Measurements from ENCODE around the gene SLFN11. TPM values are rescaled to one million over a fixed set of nuclear protein-coding genes. Genes with fewer than 3 reads are reported as not detected.

SLFN11 gene
- total RNA-seq, 1 experiment from 2014 or later: 16.5 TPM

DNA sequence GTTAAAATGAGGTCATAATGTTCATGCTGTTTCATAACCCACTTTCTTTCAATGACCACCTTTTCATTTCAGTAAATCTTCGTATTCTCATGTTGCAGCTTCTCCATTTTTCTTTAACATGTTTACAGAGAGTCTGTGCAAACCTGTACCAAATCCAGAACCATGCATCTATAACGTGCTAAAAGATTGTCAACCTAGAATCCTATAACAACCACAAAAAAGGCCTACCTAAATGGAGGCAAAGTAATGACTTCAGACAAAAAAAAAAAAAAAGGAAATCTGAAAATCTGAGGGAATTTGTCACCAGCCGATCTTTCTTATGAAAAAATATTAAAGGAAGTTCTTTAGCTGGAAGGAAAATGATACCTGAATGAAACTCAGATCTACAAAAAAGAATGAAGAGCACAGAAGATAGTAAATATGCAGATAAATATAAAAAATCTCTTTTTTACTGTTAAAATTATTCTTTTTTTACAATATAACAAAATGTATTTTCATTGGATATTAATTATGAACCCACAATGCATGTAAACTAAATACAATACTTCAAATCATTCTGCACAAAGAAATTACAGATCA, 1.4 kb upstream of the SLFN11 start:
- Histone ChIP-seq H3K27ac (peak overlapping the region; percentile 68; the same call in 1 of the 2 replicates), H3K27me3 (no peaks in the 10 kb centered on the region; the same call in none of the 2 replicates), H3K4me3 (peak overlapping the region; percentile 61), H3K36me3 (no peaks in the 10 kb centered on the region), H3K9me3 (replicated peaks) (peaks cover 5% of the 10 kb centered on the region), H3K4me1 (no peaks in the 10 kb centered on the region)
- no peak for DNase-seq

- peak overlapping the region; percentile 68 for H3K27ac ChIP-seq
- H3K9me3 ChIP-seq (replicated peaks): peaks cover 7% of the 10 kb centered on the region
- H3K4me1 ChIP-seq: no peaks in the 10 kb centered on the region
These were observed 754 bp upstream of the SLFN11 start for GRCh38 chr17:35373984-35374765.

GRCh38 chr17:35372846-35373533, 431 bp downstream of the SLFN11 start:
- Histone ChIP-seq H3K27ac (peak overlapping the region; percentile 68), H3K4me3 (peak overlapping the region; percentile 61), H3K4me1 (no peaks in the 10 kb centered on the region), H3K36me3 (no peaks in the 10 kb centered on the region), H3K27me3 (no peaks in the 10 kb centered on the region; the same call in none of the 2 replicates), H3K9me3 (replicated peaks) (peaks cover 7% of the 10 kb centered on the region)
- DNase-seq: peak; percentile 11 to 29

More at GRCh38 chr17:35373984-35374765, 754 bp upstream of the SLFN11 start:
- Histone ChIP-seq H3K36me3 (no peaks in the 10 kb centered on the region), H3K27me3 (no peaks in the 10 kb centered on the region; the same call in none of the 2 replicates), H3K4me3 (peak overlapping the region; percentile 61)
- DNase-seq: peak; percentile 38 to 52

DNA sequence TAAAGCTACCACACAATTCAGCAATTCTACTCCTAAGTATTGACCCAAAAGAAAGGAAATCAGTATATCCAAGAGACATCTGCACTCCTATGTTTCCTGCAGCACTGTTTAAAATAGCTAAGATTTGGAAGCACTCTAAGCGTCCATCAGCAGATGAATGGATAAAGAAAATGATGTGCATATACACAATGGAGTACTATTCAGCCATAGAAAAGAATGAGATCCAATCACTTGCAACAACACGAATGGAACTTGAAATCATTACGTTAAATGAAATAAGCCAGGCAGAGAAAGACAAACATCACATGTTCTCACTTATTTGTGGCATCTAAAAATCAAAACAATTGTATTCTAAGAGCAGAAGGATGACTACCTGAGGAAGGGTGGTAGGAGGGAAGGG, 1.5 kb downstream of the SLFN11 start:
- Histone ChIP-seq H3K9me3 (replicated peaks) (peaks cover 7% of the 10 kb centered on the region), H3K4me1 (no peaks in the 10 kb centered on the region), H3K27me3 (no peaks in the 10 kb centered on the region; the same call in none of the 2 replicates), H3K4me3 (no peak overlapping the region), H3K27ac (no peak overlapping the region), H3K36me3 (no peaks in the 10 kb centered on the region)
- no peak for DNase-seq

- Histone ChIP-seq H3K27ac (no peak overlapping the region), H3K27me3 (no peaks in the 10 kb centered on the region; the same call in 1 of the 2 replicates), H3K4me1 (no peaks in the 10 kb centered on the region), H3K36me3 (no peaks in the 10 kb centered on the region), H3K4me3 (no peak overlapping the region), H3K9me3 (replicated peaks) (peaks cover 7% of the 10 kb centered on the region)
- no peak for DNase-seq
These were observed 5.2 kb downstream of the SLFN11 start for GRCh38 chr17:35368081-35368830.

- no peaks in the 10 kb centered on the region; the same call in none of the 2 replicates for H3K36me3 ChIP-seq
- H3K4me3 ChIP-seq: no peak overlapping the region
- H3K27me3 ChIP-seq: no peaks in the 10 kb centered on the region; the same call in 1 of the 2 replicates
- no peaks in the 10 kb centered on the region for H3K4me1 ChIP-seq
- DNase-seq: no peak
- no peak overlapping the region for H3K27ac ChIP-seq
- no peaks in the 10 kb centered on the region for H3K9me3 ChIP-seq (replicated peaks)
These were observed 12.4 kb downstream of the SLFN11 start for GRCh38 chr17:35361027-35361426.

GRCh38 chr17:35359398-35359797, 14.0 kb downstream of the SLFN11 start:
- H3K36me3 ChIP-seq: no peaks in the 10 kb centered on the region; the same call in none of the 2 replicates
- peak in 1 of 2 experiments; percentile 26 for DNase-seq
- H3K4me1 ChIP-seq: no peaks in the 10 kb centered on the region
- no peaks in the 10 kb centered on the region for H3K9me3 ChIP-seq (replicated peaks)
- peaks cover 3% of the 10 kb centered on the region; the same call in 1 of the 2 replicates for H3K27me3 ChIP-seq
- no peak overlapping the region for H3K27ac ChIP-seq
- no peak overlapping the region for H3K4me3 ChIP-seq

DNA sequence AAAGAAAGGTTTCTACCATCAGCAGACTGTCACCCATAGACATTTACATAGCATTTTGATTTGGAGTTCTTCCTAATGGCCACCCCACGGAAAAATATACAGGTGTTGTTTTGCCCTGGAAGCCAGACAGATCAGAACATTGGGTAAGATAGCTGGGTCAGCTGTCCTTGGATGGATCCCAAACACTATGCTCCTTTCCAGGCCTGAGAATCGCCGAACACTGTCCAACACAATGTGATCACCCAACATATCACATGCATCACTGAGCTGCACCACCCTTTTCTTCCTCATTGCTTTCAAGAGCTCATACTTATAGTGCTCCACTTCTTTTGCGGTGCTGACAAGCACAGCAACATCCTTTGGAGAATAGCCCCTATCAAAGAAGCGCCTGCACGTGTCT, 21.1 kb downstream of the SLFN11 start:
- Histone ChIP-seq H3K27me3 (peaks cover 7% of the 10 kb centered on the region; the same call in 1 of the 2 replicates), H3K4me1 (no peaks in the 10 kb centered on the region), H3K4me3 (no peak overlapping the region), H3K36me3 (no peaks in the 10 kb centered on the region; the same call in 1 of the 2 replicates), H3K9me3 (replicated peaks) (no peaks in the 10 kb centered on the region), H3K27ac (no peak overlapping the region)
- DNase-seq: no peak

DNA sequence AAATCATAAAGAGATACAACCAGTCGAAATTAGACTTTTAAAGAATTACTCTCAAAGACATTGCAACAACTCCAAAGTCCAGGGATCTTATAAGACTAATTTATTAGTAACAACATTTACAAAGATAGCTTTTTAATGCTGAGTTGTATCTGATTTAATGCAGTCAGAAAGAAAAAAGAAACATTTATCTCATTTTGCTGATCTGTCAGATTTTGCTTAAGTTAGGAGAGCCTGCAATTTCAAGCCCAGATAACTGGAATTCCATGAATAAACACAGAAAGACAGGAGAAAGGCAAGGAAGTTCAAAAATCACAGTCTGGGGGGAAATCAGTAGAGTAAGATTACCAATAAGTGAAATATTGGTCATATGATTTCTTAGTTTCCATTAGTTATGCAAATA, 22.9 kb downstream of the SLFN11 start:
- Histone ChIP-seq H3K4me3 (no peak overlapping the region), H3K4me1 (no peaks in the 10 kb centered on the region), H3K36me3 (no peaks in the 10 kb centered on the region), H3K27ac (no peak overlapping the region), H3K9me3 (replicated peaks) (no peaks in the 10 kb centered on the region), H3K27me3 (peaks cover 7% of the 10 kb centered on the region; the same call in 1 of the 2 replicates)
- DNase-seq: no peak

- Histone ChIP-seq H3K27ac (no peak overlapping the region), H3K36me3 (no peaks in the 10 kb centered on the region), H3K4me3 (peak overlapping the region; percentile 39), H3K4me1 (no peaks in the 10 kb centered on the region), H3K9me3 (replicated peaks) (no peaks in the 10 kb centered on the region), H3K27me3 (peaks cover 4% of the 10 kb centered on the region; the same call in 1 of the 2 replicates)
- peak; percentile 19 to 26 for DNase-seq
These were observed 27.3 kb downstream of the SLFN11 start for GRCh38 chr17:35345926-35346771.

DNA sequence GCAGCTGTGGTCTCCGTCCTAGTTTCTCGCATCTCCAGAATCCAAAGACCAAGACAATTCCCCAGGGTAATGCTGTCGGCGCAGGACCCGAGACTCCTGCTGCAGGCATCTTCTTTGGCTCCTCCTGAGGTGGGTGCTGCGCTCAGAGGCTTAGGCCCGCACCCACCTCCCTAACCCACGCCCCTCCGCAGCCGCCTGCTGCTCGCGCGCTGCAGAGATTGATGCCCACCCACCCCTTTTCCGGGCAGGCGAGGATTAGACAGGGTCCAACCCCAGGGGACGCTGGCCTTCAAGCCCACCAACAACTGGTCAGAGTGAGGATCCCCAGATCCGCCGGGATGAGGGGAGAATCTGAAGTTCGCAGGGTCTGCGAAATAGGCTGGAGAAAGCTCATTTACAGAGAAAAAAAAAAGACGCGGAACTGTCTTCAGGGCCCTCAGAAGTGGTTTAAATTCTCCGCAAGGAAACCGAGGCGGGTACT, 27.9 kb downstream of the SLFN11 start:
- Histone ChIP-seq H3K4me3 (no peak overlapping the region), H3K4me1 (no peaks in the 10 kb centered on the region), H3K36me3 (no peaks in the 10 kb centered on the region), H3K9me3 (replicated peaks) (no peaks in the 10 kb centered on the region), H3K27ac (no peak overlapping the region), H3K27me3 (peaks cover 4% of the 10 kb centered on the region; the same call in 1 of the 2 replicates)
- DNase-seq: no peak

GRCh38 chr17:35344262-35344661, 29.2 kb downstream of the SLFN11 start:
- Histone ChIP-seq H3K4me1 (no peaks in the 10 kb centered on the region), H3K27ac (no peak overlapping the region), H3K4me3 (no peak overlapping the region), H3K27me3 (peaks cover 7% of the 10 kb centered on the region; the same call in 1 of the 2 replicates), H3K9me3 (replicated peaks) (no peaks in the 10 kb centered on the region), H3K36me3 (no peaks in the 10 kb centered on the region)
- DNase-seq: no peak

DNA sequence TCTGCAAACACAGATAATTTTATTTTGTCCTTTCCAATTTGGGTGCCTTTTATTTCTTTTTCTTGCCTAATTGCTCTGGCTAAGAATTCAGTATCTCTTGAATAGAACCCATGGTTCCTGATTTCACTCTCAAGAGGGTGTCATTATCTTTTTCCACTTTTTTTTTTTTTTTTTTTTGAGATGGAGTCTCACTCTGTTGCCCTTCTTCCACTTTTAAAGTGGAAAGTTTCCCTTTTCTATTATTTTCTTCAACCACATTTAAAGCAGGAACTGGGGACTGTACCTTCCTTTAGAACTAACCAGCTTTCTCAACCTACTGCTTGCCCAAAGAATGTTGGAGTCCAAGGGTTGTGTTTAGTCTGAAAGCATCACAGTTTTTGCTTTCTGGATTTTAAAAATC, 31.1 kb downstream of the SLFN11 start:
- H3K27me3 ChIP-seq: 0 out of 2 replicates have a peak, but pooled peaks cover 3% of the 10 kb centered on the region
- DNase-seq: no peak

More for the DNA sequence above, 31.1 kb downstream of the SLFN11 start:
- H3K4me1 ChIP-seq: no peaks in the 10 kb centered on the region
- no peaks in the 10 kb centered on the region for H3K36me3 ChIP-seq
- no peaks in the 10 kb centered on the region for H3K9me3 ChIP-seq (replicated peaks)
- H3K27ac ChIP-seq: no peak overlapping the region
- no peak overlapping the region for H3K4me3 ChIP-seq

Data from SJCRH30 (cell line).